ENCODE results near the gene PNPLA3.

Gene PNPLA3, protein sequence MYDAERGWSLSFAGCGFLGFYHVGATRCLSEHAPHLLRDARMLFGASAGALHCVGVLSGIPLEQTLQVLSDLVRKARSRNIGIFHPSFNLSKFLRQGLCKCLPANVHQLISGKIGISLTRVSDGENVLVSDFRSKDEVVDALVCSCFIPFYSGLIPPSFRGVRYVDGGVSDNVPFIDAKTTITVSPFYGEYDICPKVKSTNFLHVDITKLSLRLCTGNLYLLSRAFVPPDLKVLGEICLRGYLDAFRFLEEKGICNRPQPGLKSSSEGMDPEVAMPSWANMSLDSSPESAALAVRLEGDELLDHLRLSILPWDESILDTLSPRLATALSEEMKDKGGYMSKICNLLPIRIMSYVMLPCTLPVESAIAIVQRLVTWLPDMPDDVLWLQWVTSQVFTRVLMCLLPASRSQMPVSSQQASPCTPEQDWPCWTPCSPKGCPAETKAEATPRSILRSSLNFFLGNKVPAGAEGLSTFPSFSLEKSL

GRCh38 chr22:43923631-43924464, at the start of gene PNPLA3:
PNPLA3 (plus strand) TSS chr22:43923805; CDS start chr22:43923912, 107 bp downstream.
- TF ChIP-seq, protein P1, sequence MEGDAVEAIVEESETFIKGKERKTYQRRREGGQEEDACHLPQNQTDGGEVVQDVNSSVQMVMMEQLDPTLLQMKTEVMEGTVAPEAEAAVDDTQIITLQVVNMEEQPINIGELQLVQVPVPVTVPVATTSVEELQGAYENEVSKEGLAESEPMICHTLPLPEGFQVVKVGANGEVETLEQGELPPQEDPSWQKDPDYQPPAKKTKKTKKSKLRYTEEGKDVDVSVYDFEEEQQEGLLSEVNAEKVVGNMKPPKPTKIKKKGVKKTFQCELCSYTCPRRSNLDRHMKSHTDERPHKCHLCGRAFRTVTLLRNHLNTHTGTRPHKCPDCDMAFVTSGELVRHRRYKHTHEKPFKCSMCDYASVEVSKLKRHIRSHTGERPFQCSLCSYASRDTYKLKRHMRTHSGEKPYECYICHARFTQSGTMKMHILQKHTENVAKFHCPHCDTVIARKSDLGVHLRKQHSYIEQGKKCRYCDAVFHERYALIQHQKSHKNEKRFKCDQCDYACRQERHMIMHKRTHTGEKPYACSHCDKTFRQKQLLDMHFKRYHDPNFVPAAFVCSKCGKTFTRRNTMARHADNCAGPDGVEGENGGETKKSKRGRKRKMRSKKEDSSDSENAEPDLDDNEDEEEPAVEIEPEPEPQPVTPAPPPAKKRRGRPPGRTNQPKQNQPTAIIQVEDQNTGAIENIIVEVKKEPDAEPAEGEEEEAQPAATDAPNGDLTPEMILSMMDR (IDR thresholded peaks at IDR 0.05; ENCODE audit: low read depth, low read length, missing control alignments), result no peak
- no peak for DNase-seq (ENCODE audit: low read depth)
- peak within 1 kb of the TSS; percentile 41 for H3K4me3 ChIP-seq (ENCODE audit: low read depth, low read length)

- TF ChIP-seq, protein P1 (IDR thresholded peaks at IDR 0.05; ENCODE audit: low read depth, low read length, missing control alignments), result no peak
- DNase-seq (ENCODE audit: low read depth), result no peak
Measured at GRCh38 chr22:43876866-43877509, 46.6 kb upstream of the PNPLA3 start.

DNA sequence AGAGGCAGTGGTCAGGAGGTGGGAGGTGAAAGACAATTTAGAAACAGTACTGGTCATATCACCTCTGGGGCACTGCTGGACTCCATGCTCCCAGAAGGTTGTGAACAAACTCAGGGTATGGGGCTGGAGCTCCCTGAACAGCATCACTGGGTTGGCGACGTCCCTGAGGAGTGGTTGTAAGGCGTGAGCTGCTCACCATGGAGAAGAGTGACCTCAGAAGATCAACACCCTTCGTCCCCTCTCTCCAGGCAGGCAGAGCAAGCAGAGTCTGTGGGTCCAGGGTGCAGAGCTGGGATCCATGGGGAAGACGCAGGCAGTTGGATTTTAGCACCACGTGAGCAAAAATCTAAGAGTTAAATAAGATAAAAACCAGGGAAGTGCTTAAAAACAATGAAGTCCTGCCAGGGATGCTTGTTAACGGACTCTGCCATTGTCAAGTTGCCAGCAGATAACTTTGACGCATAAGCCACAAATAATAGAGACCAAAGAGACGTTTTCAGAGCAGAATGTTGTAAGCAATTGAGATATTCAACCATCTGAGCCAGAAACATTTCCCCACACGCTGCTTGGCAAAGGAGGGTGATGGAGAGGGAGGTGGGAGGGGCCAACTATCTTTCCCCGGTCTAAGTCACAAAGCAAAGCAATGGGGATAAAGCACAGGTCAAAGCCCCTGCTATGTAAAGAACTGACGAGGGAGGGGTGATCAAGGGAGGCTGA, 45.4 kb upstream of the PNPLA3 start:
- TF ChIP-seq, protein P1 (IDR thresholded peaks at IDR 0.05; ENCODE audit: low read depth, low read length, missing control alignments), result no peak
- no peak overlapping the region for H3K4me3 ChIP-seq (ENCODE audit: low read depth, low read length)
- no peak for DNase-seq (ENCODE audit: low read depth)

More at GRCh38 chr22:43876866-43877509, 46.6 kb upstream of the PNPLA3 start:
- no peak overlapping the region for H3K4me3 ChIP-seq (ENCODE audit: low read depth, low read length)

DNA sequence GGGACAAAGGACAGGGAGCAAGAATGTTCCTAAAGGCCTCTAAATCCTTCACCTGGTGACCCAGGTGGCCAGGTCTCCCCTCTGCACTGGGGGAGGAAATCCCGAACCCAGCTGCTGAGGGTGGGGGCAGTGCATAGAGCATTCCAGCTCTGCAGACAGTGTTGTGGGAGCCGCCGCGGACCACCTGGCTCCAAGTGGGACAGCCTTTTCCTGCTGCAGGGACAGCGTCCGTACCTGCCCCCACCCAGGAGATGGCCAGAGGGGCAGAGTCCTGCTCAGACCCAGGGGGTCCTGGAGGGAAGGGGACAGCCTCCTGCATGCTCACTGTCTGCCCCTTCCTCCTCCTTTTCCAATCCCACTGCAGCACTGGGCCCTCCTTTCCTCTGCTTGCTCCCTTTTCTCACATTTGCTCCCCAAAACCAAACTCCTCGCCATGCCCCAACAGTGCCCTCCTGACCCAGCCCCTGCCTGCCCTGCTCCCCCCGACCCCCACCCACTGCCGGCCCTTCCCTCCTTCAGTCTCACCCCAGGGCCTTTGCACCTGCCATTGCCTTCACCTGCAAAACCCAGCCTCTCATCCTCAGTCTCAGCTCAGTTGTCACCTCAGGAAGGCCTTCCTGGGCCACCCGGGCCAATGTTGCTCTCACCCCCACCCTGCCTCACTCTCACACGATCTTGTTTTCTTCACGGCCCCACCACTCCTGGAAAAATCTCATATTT, 44.6 kb upstream of the PNPLA3 start:
- TF ChIP-seq, protein P1 (IDR thresholded peaks at IDR 0.05; ENCODE audit: low read depth, low read length, missing control alignments), result no peak
- no peak overlapping the region for H3K4me3 ChIP-seq (ENCODE audit: low read depth, low read length)
- no peak for DNase-seq (ENCODE audit: low read depth)

GRCh38 chr22:43879901-43880540, 43.6 kb upstream of the PNPLA3 start:
- no peak for DNase-seq (ENCODE audit: low read depth)
- H3K4me3 ChIP-seq (ENCODE audit: low read depth, low read length), result no peak overlapping the region
- TF ChIP-seq, protein P1 (IDR thresholded peaks at IDR 0.05; ENCODE audit: low read depth, low read length, missing control alignments), result no peak
